ENCODE data around the gene WDR19. TPM values are rescaled to one million over a fixed set of nuclear protein-coding genes. Genes with fewer than 3 reads are reported as not detected.
"Not testable (repeated sequence)": the region's sequence is repeated elsewhere in the genome, so short reads cannot be mapped to it uniquely, and the experiment has no call there.

WDR19 gene
- total RNA-seq, 1 experiment from 2014 or later, result 7.1 TPM

- H3K36me3 ChIP-seq (replicated peaks; ENCODE audit: control insufficient read depth, insufficient read depth, low read length), result no peaks in the 10 kb centered on the region; the same call in 1 of the 2 replicates
- H3K4me3 ChIP-seq (ENCODE audit: insufficient read depth, low read depth, low read length), result no peak overlapping the region
- DNase-seq, result no peak
- H3K27me3 ChIP-seq (ENCODE audit: control insufficient read depth, insufficient read depth, low read length), result no peaks in the 10 kb centered on the region
Measured at GRCh38 chr4:39255871-39256270, 73.5 kb downstream of the WDR19 start.

- no peaks in the 10 kb centered on the region for H3K27me3 ChIP-seq (ENCODE audit: control insufficient read depth, insufficient read depth, low read length)
- H3K4me3 ChIP-seq (ENCODE audit: insufficient read depth, low read depth, low read length), result no peak overlapping the region
- DNase-seq, result no peak
- no peaks in the 10 kb centered on the region; the same call in 1 of the 2 replicates for H3K36me3 ChIP-seq (replicated peaks; ENCODE audit: control insufficient read depth, insufficient read depth, low read length)
Measured at GRCh38 chr4:39256436-39256835, 74.1 kb downstream of the WDR19 start.

GRCh38 chr4:39259571-39260330 is 77.4 kb downstream of the WDR19 start:
- H3K36me3 ChIP-seq (replicated peaks; ENCODE audit: control insufficient read depth, insufficient read depth, low read length), result no peaks in the 10 kb centered on the region; the same call in 1 of the 2 replicates
- no peak overlapping the region for H3K4me3 ChIP-seq (ENCODE audit: insufficient read depth, low read depth, low read length)
- DNase-seq, result no peak
- H3K27me3 ChIP-seq (ENCODE audit: control insufficient read depth, insufficient read depth, low read length), result no peaks in the 10 kb centered on the region

DNA sequence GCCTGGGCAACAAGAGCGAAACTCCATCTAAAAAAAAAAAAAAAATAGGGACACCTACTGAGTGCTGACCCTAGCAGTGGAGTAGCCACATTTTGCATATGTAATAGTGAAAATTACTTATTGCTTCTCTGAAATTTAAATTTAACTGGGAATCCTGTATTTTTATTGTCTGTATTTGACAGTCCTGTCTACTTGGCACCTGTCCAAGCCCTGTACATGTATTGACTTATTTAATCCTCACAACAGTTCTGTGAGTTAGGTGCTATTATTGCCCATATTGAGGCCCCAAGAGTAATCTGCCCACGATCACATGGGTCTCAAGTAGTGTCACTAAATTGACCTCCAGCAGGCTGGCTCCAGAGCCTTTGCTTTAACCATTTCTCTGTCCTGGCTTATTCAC is 81.6 kb downstream of the WDR19 start:
- H3K4me3 ChIP-seq (ENCODE audit: insufficient read depth, low read depth, low read length), result no peak overlapping the region
- no peaks in the 10 kb centered on the region for H3K27me3 ChIP-seq (ENCODE audit: control insufficient read depth, insufficient read depth, low read length)
- no peak for DNase-seq
- no peaks in the 10 kb centered on the region for H3K36me3 ChIP-seq (replicated peaks; ENCODE audit: control insufficient read depth, insufficient read depth, low read length)

DNA sequence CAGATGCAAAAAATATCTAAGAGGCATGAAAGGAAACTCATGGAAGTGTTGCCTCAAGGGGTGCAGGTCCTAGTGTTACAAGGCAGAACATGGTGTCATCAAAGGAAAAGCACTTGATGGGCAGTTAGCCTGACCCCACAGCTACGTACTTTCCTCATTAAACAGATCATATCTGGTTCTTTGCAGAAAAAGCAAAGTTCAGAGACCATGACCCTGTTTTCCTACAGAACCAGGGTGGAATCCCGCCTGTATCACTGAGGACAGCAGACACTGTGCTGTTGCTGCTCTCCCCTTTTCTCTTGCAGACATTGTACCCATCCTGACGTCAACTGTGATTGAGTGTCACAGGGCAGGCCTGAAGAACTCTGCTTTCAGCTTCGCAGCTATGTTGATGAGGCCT is 92.2 kb downstream of the WDR19 start:
- H3K4me3 ChIP-seq (ENCODE audit: insufficient read depth, low read depth, low read length), result no peak overlapping the region

DNA sequence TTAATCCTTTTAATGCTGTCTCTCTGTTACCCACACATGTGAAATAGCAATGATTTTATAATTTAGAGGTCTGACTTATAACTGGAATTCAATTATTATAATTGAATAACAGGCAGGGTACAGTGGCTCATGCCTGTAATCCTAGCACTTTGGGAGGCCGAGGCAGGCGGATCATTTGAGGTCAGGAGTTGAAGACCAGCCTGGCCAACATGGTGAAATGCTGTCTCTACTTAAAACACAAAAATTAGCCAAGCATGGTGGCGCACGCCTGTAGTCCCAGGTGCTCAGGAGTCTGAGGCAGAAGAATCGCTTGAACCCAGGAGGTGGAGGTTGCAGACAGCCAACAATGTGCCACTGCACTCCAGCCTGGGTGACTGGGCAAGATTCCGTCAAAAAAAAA is 95.3 kb downstream of the WDR19 start:
- not testable (repeated sequence) for H3K36me3 ChIP-seq (replicated peaks; ENCODE audit: control insufficient read depth, insufficient read depth, low read length); DNase-seq; H3K4me3 ChIP-seq (ENCODE audit: insufficient read depth, low read depth, low read length); H3K27me3 ChIP-seq (ENCODE audit: control insufficient read depth, insufficient read depth, low read length)

More for the DNA sequence above, 92.2 kb downstream of the WDR19 start:
- no peak for DNase-seq
- Histone ChIP-seq H3K36me3 (replicated peaks; ENCODE audit: control insufficient read depth, insufficient read depth, low read length) (peaks cover 4% of the 10 kb centered on the region), H3K27me3 (ENCODE audit: control insufficient read depth, insufficient read depth, low read length) (no peaks in the 10 kb centered on the region)

DNA sequence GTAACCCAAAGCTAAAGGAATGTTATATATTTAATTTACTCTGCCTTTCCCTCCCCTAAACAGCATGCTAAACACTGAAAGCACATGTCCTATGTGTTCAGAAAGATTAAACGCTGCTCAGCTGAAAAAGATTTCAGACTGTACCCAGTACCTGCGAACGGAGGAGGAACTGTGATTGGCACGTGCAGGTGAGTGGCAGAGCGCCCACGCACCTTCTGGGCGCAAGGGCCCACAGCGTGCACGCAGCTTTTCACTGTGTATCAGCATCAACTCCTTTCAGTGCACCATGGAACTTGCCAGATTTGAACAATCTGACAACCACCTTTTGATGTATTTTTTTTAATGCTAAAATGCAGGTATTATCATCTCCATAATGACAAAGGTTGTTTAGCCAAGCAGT is 96.1 kb downstream of the WDR19 start:
- Histone ChIP-seq H3K4me3 (ENCODE audit: insufficient read depth, low read depth, low read length) (no peak overlapping the region), H3K36me3 (replicated peaks; ENCODE audit: control insufficient read depth, insufficient read depth, low read length) (peaks cover 2% of the 10 kb centered on the region), H3K27me3 (ENCODE audit: control insufficient read depth, insufficient read depth, low read length) (no peaks in the 10 kb centered on the region)
- no peak for DNase-seq

- Histone ChIP-seq H3K4me3 (ENCODE audit: insufficient read depth, low read depth, low read length) (no peak overlapping the region), H3K36me3 (replicated peaks; ENCODE audit: control insufficient read depth, insufficient read depth, low read length) (no peaks in the 10 kb centered on the region; the same call in none of the 2 replicates), H3K27me3 (ENCODE audit: control insufficient read depth, insufficient read depth, low read length) (no peaks in the 10 kb centered on the region)
- no peak for DNase-seq
Measured at GRCh38 chr4:39279416-39279815, 97.1 kb downstream of the WDR19 start.

GRCh38 chr4:39280770-39281169 is 98.4 kb downstream of the WDR19 start:
- no peaks in the 10 kb centered on the region; the same call in 1 of the 2 replicates for H3K36me3 ChIP-seq (replicated peaks; ENCODE audit: control insufficient read depth, insufficient read depth, low read length)
- DNase-seq, result no peak
- no peaks in the 10 kb centered on the region for H3K27me3 ChIP-seq (ENCODE audit: control insufficient read depth, insufficient read depth, low read length)
- no peak overlapping the region for H3K4me3 ChIP-seq (ENCODE audit: insufficient read depth, low read depth, low read length)

- no peak overlapping the region for H3K4me3 ChIP-seq (ENCODE audit: insufficient read depth, low read depth, low read length)
- no peaks in the 10 kb centered on the region for H3K27me3 ChIP-seq (ENCODE audit: control insufficient read depth, insufficient read depth, low read length)
- peaks cover 11% of the 10 kb centered on the region for H3K36me3 ChIP-seq (replicated peaks; ENCODE audit: control insufficient read depth, insufficient read depth, low read length)
Measured at GRCh38 chr4:39285111-39285795, 102.9 kb downstream of the WDR19 start.

DNA sequence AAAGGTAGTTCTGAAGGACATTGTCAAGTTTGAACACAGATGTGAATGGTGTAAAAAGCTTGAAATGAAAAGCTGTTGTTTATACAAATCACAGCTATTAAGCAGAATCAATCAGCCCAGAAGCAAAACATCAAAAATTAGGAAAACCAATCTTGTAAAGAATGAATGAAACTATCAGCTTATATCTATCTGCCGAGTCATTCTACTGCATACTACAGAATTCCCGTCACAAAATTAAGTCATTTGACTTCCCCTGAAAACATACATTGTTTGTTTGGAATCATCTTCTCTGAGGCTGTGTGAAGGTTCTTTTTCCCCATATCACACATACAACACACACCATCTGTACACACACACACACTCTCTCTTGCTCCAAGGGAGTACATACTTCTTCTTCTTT is 103.5 kb downstream of the WDR19 start:
- Histone ChIP-seq H3K36me3 (replicated peaks; ENCODE audit: control insufficient read depth, insufficient read depth, low read length) (peaks cover 11% of the 10 kb centered on the region), H3K4me3 (ENCODE audit: insufficient read depth, low read depth, low read length) (no peak overlapping the region), H3K27me3 (ENCODE audit: control insufficient read depth, insufficient read depth, low read length) (no peaks in the 10 kb centered on the region)
- DNase-seq, result no peak

More at GRCh38 chr4:39285111-39285795, 102.9 kb downstream of the WDR19 start:
- no peak for DNase-seq

DNA sequence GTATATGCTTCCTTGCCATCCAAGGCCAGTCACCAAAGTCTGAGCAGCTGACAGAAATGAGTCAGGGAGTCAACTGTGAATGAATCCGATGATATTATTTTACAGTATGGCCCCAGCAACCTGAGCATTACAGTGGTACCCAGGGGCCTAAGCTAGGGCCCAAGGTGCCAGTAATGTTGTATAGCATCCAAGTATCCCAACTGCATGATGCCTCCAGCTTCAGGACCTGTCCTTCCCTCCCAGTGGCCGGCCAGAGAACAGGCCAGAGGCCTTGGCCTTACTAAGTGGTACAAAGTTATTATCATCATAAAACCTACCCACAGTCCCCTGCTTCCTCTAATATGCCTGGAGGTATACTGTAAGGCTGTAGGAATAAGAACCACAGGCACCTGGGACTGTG is 103.9 kb downstream of the WDR19 start:
- Histone ChIP-seq H3K27me3 (ENCODE audit: control insufficient read depth, insufficient read depth, low read length) (no peaks in the 10 kb centered on the region), H3K36me3 (replicated peaks; ENCODE audit: control insufficient read depth, insufficient read depth, low read length) (peaks cover 11% of the 10 kb centered on the region), H3K4me3 (ENCODE audit: insufficient read depth, low read depth, low read length) (no peak overlapping the region)
- no peak for DNase-seq

DNA sequence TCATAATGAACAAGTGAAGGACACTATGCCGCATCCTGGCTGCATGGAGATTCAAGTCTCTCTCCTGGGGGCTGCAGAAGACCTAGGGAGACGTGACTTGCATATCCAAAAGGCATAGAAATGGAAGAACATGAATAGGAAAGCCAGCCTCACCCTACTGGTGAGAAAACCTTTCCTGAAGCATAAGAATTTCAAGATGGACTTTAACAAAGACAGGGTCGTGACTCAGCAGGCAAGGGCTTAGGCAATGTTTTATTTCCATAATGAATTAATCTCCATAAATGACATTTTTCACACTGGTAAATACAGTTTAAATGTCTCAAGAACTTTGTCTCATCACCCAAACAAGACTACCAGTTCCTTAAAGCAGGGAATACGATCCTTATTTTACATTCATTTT is 104.9 kb downstream of the WDR19 start:
- Histone ChIP-seq H3K27me3 (ENCODE audit: control insufficient read depth, insufficient read depth, low read length) (no peaks in the 10 kb centered on the region), H3K36me3 (replicated peaks; ENCODE audit: control insufficient read depth, insufficient read depth, low read length) (peaks cover 15% of the 10 kb centered on the region), H3K4me3 (ENCODE audit: insufficient read depth, low read depth, low read length) (no peak overlapping the region)
- no peak for DNase-seq

DNA sequence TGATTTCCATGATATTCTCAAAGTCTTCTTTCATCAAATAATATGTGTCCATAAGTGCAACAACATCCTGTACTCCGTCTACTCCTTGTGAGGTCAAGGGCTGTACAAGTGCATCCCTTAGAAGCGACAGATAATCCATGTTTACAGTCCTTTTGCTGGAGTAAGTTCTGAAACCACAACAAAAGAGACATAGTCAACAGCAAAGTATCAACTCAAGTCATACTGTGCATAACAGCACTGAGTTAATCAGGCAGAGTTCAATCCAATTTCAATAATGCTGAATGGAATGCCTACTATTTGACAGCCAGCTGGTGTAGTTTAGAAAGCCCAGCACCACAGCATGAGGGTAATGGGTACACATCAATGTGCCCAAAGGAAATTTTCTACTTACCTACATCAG is 109.4 kb downstream of the WDR19 start:
- Histone ChIP-seq H3K36me3 (replicated peaks; ENCODE audit: control insufficient read depth, insufficient read depth, low read length) (peaks cover 17% of the 10 kb centered on the region), H3K4me3 (ENCODE audit: insufficient read depth, low read depth, low read length) (no peak overlapping the region), H3K27me3 (ENCODE audit: control insufficient read depth, insufficient read depth, low read length) (no peaks in the 10 kb centered on the region)
- DNase-seq, result no peak

- not testable (repeated sequence) for DNase-seq; H3K27me3 ChIP-seq (ENCODE audit: control insufficient read depth, insufficient read depth, low read length)
- peaks cover 17% of the 10 kb centered on the region for H3K36me3 ChIP-seq (replicated peaks; ENCODE audit: control insufficient read depth, insufficient read depth, low read length)
Measured at GRCh38 chr4:39292433-39292832, 110.1 kb downstream of the WDR19 start.

More at GRCh38 chr4:39292433-39292832, 110.1 kb downstream of the WDR19 start:
- H3K4me3 ChIP-seq (ENCODE audit: insufficient read depth, low read depth, low read length), result not testable (repeated sequence)
